GM23248 (cell line): ENCODE results near the gene STAM2.
"Not testable (repeated sequence)": the region's sequence is repeated elsewhere in the genome, so short reads cannot be mapped to it uniquely, and the experiment has no call there.

Experiments used
- EZH2 ChIP-seq: fragments of 200-600 bp; sonication (generic); IDR thresholded peaks from 2 replicates; pipeline ENCODE4 v1.6.1; 2018; ENCODE audit warnings: antibody characterized with exemption, mild to moderate bottlenecking; ENCODE audit not compliant: insufficient read depth, poor library complexity, severe bottlenecking
- EZH2phosphoT487 ChIP-seq: fragments of 200-600 bp; sonication (generic); IDR thresholded peaks from 2 replicates; pipeline ENCODE4 v1.6.1; 2018; ENCODE audit warnings: antibody characterized with exemption, moderate library complexity, mild to moderate bottlenecking, low read depth; ENCODE audit not compliant: insufficient read depth

DNA sequence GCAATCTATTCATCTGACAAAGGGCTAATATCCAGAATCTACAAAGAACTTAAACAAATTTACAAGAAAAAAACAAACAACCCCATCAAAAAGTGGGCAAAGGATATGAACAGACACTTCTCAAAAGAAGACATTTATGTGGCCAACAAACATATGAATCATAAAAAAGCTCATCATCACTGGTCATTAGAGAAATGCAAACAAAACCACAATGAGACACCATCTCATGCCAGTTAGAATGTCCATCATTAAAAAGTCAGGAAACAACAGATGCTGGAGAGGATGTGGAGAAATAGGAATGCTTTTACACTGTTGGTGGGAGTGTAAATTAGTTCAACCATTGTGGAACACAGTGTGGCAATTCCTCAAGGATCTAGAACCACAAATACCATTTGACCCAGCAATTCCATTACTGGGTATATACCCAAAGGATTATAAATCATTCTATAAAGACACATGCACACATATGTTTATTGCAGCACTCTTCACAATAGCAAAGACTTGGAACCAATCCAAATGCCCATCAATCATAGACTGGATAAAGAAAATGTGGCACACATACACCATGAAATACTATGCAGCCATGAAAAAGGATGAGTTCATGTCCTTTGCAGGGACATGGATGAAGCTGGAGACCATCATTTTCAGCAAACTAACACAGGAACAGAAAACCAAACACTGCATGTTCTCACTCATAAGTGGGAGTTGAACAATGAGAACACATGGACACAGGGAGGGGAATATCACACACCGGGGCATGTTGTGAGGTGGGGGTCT lies 22.1 kb upstream of the STAM2 start:
- TF ChIP-seq EZH2phosphoT487, EZH2: not testable (repeated sequence)
